IPS-NIHi7 (cell line): ENCODE measurements around the gene KIF26B.
A peak's percentile ranks its signal among the peaks of the same experiment; 100 is the strongest.

Experiments
- DNase-seq: peaks from one replicate; pipeline ENCODE4 v3.0.0; 2012; ENCODE audit warnings: mixed read lengths; ENCODE audit errors: extremely low spot score

KIF26B gene

DNA sequence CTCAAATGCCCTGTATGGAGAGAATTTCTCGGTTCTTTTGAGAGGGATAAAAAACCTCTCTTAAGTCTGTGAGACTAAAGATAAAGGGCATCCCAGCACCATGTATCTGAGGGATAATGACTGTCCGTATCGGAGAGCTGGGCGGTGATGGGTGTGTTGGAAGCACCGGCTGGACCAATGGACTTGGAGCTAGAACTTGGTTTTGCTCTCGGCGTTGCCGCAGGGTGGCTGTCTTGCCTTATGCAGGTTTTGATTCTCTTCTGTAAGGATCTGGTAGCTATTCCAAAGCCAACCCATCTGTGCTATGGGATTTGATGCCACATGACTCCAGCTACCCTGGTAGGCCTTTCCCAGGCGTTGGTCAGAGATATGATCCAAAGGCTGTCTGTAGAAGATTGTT is 348.8 kb downstream of the KIF26B start:
- DNase-seq: no peak

DNA sequence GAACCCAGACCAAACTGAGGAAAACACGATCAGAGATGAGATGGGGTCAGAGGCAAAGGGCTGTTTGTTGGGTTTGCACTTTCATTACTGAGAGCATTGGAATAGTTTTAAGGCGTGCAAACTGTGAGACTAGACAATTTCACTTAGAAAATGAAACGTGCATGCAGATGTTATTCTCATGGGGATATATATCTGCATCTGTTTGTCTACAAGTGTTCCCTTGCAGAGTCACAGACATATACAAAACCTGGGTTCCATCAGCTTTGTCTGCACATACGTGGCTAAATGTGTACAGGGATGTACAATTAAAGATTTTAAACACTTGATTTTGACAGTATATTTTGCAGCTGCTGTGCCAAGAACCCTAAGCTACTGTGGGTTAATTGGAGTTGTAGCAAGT is 355.4 kb downstream of the KIF26B start:
- DNase-seq: no peak

DNA sequence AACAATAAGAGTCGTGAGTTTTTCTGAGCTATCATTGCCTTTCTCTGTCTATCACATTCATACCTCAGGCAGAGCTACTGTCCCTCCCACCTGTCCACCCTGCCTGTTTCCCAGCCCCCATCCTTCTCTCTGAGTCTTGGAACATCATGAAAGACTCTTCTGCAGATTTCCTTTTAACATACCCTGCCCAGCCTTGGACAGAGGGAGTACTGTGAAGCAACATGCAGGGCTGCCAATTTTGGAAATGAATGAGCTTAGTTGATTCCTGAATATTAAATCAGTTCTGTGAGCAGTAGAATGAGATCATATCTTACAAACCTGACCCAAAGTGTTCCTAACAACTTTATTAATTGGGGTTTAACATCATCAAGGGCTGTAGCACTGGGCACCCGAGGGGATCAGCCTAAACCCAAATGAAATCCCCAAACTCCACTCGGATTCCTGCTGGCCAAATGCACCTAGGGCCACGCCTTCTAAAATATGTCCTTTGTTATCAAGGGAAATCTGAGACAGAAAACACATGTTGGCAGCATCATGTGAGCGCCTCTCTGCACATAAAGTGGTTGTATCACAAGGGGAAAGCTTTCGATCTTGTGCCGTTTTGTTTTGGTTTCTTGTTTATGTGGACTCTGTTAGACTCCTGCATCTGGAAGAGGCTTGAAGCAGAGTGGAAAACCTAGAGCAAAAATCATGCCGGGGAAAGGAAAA is 357.6 kb downstream of the KIF26B start:
- no peak for DNase-seq

DNA sequence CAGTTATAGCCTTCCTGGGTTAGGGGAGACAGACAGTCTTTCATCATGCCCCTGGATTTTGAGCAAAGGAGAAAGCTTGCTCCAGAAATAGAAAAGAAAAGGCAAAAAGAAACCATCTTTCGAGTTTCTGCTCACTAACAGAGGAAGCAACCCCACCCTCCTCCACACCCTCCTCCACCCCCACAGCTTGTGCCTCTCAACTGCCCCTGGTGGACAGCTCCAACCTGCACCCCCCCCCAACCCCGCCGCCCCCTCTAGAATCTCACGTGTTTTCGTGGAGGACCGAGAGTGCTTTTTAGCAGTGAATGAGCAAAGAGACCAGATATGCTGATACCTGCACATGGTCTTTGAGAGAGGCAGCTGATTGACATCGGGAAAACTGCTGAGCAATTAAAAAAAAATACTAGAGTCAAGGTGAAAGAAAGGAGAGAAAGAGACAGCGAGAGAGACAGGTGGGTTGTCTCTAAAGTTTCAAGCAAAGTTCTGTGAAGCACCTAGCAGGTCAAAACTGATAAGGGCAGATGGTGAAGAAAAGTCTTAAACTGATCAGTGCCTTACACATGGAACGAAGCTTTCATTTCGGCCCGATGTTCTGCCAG is 358.3 kb downstream of the KIF26B start:
- peak; percentile 63 for DNase-seq

DNA sequence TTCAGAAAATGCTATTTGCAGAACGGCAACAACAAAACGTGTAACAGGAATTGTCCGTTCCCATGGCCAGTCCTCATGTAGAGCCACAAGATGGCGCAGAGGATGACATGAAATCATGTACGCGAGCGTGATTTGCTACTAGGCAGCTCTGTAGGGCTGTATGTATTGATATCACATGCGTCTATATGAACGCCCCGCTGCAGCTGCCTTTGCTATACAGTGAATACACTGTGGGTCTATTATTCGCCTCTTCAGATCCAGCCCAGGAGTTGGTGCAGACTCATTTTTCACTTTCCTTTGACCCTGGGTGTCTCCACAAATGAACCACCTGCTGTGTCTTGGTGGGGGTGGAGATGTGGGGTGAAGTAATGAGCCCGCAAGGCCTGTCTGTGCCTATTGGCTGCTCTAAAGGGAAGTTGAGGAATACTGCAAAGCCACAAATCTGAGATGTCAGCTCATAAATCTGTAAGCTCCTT is 361.5 kb downstream of the KIF26B start:
- no peak for DNase-seq

DNA sequence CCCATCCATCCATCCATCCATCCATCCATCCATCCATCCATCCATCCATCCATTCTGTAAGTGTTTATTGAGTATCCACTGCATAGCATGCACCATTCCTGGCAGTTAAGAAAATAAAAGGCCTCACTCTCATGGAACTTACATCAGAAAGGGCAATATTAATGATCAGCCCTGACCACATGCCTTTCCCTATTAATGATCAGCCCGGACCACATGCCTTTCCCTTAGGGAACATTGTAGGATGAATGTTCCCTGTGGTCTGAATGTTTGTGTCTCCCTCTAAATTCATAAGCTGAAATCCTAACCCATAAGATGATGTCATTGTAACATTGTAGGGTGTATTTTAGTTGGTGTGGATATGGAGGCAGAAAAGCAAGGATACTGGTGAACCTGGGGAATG is 365.8 kb downstream of the KIF26B start:
- no peak for DNase-seq

DNA sequence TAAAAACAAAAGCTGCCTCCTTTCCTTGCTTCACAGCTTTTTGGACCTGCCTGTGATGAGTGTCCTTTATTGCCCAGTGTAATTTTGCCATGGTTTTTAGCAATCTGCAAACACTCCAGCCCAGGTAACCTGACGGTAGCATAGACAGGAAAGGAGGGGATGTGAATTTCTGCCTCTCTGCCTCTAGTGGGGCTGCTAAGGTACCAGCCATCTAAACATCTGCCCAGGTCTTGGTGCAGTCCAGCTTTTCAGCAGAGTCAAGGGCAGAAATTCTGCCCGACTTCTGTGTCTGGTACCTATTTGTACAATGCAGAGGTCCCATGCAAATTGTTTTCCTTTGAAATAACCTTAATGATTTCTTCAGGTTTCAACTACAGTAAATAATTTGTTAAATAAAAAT is 371.4 kb downstream of the KIF26B start:
- no peak for DNase-seq

DNA sequence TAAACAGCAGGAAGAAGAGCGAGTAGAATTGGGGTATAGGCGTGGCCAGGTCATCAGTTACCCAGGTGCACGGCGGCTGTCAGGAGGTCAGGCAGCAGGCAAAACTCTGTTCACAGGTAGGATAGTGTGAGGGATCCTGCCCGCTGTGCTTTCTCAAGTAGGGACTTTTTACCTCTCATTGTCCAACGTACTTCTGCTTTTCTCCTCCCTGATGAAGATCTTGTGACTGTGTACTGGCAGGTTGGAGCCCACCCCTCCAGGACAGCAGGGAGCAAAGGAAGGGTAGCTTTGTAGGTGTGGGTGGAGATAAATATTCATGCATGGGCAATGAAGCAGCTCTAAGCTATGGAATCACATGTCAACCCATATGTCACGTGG is 373.5 kb downstream of the KIF26B start:
- no peak for DNase-seq

DNA sequence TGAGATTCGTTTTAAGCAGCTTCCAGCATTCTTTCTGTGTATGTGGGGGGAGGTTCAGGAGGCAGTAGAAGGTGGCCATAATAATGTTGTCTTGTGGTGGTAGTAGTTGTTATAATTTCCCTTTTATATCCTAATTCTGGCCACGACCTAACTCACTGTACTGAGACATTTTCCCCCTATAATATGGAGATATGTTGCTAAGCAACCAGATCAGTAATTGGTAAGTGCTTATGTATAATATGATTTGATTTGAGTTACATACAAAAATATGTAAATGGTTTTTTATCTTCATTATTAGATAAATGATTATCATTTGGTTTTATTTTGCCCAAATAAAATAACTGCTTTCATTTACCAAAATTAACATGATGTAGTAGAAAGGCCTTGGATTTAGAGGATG is 376.2 kb downstream of the KIF26B start:
- no peak for DNase-seq

DNA sequence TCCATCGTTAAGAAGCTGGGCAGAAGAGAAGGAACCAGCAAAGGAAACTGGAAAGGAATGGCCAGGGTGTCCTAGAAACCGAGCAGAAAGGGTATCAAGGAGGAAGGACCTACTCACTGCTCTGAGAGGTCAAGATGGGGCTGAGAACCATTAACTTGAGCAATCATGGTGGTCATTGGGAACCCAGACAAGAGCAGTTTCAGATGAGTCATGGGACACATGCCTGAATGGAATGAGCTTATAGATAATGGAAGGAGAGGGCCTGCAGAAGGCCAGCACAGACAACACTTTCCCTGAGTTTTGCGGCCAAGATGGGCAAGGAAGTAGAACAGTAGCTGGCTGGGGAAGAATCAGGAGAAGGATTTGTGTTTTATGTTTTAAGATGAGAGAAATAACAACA is 383.2 kb downstream of the KIF26B start:
- DNase-seq: no peak

DNA sequence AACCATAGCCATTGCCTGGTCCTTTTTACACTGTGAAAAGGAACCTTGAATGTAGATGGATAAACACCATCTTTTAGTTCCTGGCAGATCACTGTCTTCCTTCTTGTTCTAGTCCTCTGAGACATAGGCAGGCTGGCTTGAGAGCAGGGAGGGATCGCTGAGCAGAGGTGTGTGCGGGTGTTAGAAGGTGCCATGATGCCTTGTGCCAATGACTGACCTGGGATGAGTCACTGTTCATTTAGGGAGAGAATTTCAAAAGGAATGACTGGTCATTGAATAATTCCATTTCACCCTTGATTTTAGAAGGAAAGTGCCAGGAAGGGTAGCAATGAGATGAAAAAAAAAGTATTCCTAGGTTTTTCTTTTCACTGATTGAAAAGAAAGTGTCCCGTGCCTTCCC is 383.9 kb downstream of the KIF26B start:
- no peak for DNase-seq

DNA sequence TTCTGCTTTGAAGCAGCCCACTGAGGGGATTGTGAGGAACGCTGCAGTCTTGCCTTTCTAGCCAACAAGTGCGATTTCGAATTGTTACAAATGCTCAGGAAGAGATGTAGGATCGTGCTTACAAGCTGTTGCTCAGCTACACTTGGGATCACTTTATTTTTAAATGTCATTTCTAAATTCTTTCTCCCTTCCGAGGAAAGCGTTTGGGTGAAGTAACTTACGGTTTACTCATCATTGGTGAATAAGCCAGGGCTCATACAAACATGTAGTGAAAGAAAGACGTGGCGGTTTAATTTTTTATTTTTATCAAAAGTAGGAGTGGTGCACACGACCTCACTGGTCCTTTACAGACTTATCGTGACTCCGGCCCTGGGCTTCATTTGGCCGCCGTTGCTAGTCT is 386.6 kb downstream of the KIF26B start:
- DNase-seq: no peak

DNA sequence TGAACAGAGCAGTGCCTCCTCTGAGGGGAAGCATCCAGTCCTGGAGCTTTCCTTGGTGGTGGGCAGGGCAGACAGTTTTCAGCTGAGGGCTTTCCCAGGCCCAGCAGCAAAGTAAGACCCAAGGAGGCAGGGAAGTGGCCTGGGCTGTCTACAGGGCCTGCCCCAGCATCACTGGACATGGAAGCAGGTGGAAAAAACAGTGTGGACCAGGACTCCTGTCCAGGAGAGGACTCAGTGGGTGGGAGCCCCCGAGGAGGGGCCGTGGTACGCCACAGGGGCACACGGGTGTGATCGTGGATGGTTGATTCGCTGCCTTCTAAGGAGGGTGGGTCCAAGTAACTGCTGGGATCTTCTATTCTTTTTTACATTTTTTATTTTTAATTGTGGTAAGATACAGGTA is 387.6 kb downstream of the KIF26B start:
- no peak for DNase-seq

DNA sequence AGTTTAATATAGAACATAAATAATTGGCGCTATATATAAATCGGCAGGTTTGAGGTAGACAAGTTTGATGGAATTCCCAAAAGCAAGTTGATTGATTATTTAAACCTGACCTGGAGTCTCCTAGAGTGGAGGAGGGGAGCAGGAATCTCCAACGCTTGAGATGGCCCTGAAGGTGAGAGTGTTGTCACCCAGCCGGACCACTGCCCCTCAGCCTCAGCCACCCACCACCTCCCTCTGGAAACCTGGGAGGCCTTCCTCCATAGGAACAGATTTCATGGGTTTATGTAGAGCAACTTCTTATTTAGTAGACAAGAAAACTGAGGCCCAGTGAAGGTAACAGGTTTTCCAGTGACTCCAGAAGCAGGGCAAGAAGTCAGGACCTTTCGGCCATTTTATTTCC is 389.5 kb downstream of the KIF26B start:
- no peak for DNase-seq

DNA sequence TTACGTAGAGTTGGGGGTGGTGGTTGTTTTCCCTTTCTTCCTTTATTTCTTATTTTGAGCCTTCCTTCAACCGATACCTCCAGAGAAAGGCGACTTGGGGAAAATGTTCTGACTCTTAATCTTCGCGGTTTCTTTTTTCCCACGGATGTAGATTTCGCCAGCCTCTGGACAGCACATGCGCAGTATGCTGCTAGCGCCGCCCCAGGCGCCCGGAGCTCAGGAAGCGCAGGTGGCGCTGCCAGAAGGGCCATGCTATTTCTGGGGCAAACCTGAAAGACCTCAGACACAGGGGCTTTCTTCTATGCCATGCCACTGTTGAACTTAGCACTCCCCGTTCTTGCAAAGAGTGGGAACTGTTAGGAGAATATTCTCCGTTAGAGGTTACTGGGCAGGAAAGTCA is 392.1 kb downstream of the KIF26B start:
- DNase-seq: no peak

DNA sequence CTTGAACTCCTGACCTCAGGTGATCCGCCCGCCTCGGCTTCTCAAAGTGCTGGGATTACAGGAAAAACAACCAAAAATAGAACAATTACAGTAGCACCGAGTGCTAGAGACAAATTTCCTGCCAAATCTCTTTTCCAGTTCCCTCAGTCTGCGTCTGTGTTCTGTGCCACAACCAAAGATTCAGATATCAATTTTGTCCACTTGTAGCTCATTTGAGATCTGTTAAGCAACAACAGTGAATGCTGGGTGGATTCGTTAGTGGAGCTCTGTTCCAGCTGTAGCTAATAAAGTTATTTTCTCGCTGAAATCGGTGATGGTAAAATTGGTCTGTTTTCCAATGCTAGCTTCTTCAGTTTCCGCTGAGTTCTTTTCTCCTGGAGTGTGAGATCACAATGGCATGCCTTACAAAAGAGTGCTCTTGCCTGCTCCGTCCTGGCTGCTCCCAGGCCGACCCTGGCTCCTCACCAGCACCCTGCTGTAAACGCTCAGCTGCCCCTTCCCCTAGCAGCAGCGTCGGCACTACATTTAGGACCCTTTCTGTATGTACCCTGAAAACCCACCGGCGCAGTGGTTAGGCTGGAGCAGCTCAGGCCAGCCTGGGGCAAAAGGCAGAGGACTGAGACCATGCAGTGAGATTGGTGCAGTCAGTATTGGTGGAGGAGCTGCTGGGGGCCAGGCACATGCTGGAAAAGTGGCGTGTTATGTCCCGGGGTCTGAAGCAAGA is 395.4 kb downstream of the KIF26B start:
- no peak for DNase-seq

DNA sequence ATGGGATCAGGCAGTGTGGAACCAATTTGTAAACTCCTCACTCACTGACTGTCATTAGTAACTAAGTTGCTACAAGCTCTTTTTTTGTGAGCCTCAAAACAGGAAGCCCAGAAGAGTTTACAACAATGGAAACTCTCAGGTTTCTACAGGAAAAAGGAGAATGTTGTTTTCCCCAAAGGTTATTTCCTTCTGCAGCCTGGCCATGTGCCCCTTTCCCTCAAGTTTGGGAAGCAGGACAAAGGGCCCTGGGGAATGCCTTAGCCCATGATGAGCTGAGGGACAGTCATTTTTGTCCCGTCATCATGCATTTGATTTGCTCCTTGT is 395.9 kb downstream of the KIF26B start:
- DNase-seq: no peak

DNA sequence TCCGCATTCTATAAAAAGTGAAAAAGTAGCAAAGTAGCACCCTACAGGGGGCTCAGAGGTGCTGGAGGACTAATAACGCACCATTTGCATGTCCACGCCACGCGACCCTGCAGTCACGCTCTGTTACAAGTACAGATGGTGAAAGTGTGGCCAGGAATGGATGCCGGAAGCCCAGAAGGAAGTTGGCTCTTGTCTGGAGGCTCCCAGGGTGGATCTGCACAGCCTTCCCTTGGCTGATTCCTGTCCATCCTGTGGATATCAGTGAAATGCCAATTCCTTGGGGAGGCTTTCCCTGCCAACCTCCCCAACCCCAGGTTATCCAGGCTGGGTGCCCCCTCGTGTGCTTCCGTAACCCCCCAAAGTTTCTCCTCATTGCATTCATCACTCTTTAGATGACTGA is 396.8 kb downstream of the KIF26B start:
- DNase-seq: no peak

DNA sequence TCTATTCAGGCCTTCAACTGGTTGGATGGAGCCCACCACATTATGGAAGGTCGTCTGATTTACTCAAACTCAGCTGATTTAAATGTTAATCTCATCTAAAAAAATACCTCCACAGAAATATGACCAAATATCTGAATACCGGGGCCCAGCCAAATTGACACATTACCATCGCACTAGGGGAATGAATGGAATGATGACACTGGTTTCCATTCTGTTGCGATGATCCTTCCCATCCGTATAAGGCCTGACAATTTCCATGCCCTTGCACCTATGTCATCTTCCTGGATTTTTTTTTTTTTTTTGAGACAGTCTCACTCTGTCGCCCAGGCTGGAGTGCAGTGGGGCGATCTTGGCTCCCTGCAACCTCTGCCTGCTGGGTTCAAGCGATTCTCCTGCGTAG is 397.5 kb downstream of the KIF26B start:
- no peak for DNase-seq

DNA sequence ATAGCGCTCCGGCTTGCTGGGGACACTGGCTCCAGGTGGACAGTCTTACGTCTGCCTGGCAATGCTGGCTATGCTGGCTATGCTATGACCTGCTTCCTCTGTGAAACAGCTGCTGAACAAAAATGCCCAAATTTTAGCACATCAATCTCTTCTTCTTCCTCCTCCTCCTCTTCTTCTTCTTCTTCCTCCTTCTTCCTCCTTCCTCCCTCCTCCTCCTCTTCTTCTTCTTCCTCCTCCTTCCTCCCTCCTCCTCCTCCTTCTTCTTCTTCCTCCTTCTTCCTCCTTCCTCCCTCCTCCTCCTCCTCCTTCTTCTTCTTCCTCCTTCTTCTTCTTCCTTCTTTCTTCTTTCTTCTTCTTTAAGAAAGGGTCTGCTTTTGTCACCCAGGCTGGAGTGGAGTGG is 401.3 kb downstream of the KIF26B start:
- DNase-seq: no peak

DNA sequence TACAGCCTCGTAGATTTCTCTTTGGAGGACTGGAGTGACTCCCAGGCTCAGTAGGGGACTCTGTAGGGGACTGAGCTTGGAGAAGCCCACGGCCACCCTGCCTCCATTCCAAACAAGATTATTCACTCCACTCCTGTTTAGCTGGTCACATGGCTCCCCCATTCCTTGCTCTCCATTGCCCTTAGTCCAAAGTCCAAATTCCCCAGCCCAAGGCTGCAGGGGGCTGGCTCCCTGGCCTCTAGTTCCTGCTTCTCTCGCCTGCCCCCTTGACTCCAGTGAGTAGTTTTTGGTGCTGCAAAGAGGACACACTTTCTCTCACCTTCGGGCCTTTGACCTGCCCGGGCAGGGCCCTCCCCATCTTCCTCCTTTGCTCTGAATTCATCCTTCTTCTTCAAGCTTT is 403.3 kb downstream of the KIF26B start:
- no peak for DNase-seq

DNA sequence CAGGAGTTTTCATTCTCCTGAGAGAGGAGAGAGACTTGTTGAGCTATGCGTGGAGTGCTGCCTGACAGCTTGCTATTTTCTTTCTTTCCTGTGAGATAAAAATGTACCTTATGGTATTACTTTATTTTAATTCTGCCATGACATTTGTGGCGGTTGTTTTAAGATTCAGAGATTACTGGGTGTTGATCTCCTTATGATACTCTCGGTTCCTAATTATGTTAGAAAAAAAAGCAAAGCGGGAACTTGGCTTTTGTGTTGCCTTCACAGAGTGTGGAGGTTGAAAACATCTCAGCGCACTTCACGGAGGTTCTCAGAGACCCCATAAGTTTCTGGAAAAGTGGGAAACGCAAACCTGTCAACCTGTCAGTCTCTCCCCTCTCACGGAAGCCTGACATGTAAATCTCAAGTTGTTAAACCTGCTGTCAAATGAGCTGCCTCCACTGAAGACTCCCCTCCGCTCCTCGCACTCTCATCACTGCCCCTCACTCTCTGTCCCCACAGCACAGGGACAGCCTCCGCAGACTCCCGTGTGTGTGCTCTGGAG is 405.6 kb downstream of the KIF26B start:
- no peak for DNase-seq

DNA sequence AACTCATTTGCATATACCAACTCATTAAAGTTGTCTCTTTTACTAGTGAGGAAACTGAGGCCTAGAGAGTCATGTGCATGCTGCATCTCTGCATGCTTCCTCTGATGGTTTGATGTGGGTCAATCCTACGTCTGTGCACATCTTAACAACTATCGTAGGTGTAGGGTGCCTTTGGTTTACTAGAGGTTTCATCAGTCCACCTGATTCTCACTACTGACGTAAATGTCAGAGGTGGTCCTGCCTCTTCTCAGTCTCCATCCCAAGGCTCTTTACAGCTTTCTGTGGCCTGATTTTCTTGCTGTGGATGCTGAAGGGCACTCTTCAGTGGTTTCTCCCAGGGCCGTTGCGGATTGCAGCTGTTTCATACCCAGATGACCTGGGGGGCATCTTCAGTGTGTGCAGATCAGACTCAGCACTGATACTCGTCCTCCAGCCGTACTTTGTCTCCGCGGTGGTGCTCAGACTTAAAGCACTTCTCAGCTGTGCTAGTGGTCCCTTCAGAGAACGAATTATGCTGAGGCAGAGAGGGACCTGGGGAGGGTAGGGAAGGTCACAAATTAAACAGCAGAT is 407.0 kb downstream of the KIF26B start:
- DNase-seq: no peak
